HUES6 (cell line): ENCODE data around the gene INTS2.
"Not testable (repeated sequence)": the region's sequence is repeated elsewhere in the genome, so short reads cannot be mapped to it uniquely, and the experiment has no call there.

Experiments
- H3K27ac ChIP-seq: 2 replicates; pipeline ENCODE4 v1.7.0; 2013; ENCODE audit warnings: low read depth, mild to moderate bottlenecking, low read length, inconsistent platforms
- H3K27me3 ChIP-seq: 2 replicates; pipeline ENCODE4 v1.6.1; 2013; ENCODE audit warnings: low read length; ENCODE audit not compliant: control insufficient read depth, insufficient read depth
- H3K36me3 ChIP-seq: 2 replicates; pipeline ENCODE4 v1.6.1; 2013; ENCODE audit warnings: low read length; ENCODE audit not compliant: control insufficient read depth, insufficient read depth
- H3K4me1 ChIP-seq: 2 replicates; pipeline ENCODE4 v1.6.1; 2013; ENCODE audit warnings: low read length; ENCODE audit not compliant: control insufficient read depth, insufficient read depth
- H3K4me3 ChIP-seq: 2 replicates; pipeline ENCODE4 v1.5.1; 2013; ENCODE audit warnings: low read depth, low read length
- H3K9ac ChIP-seq: one replicate; pipeline ENCODE4 v1.6.1; 2013; ENCODE audit warnings: mild to moderate bottlenecking, low read length
- H3K9me3 ChIP-seq: 2 replicates; pipeline ENCODE4 v1.6.1; 2013; ENCODE audit warnings: low read depth, low read length; ENCODE audit not compliant: control insufficient read depth, insufficient read depth

INTS2 gene

GRCh38 chr17:61833536-61834193 lies 94.1 kb downstream of the INTS2 start:
- peaks cover 7% of the 10 kb centered on the region for H3K4me1 ChIP-seq
- H3K27me3 ChIP-seq = no peaks in the 10 kb centered on the region
- peak overlapping the region; percentile 62; the same call in 1 of the 2 replicates for H3K27ac ChIP-seq
- H3K9me3 ChIP-seq = peaks cover 2% of the 10 kb centered on the region; the same call in 1 of the 2 replicates
- peaks cover 5% of the 10 kb centered on the region for H3K36me3 ChIP-seq
- no peak overlapping the region for H3K9ac ChIP-seq
- no peak overlapping the region for H3K4me3 ChIP-seq

- Histone ChIP-seq H3K27ac (peak overlapping the region; percentile 62; the same call in 1 of the 2 replicates), H3K4me3 (no peak overlapping the region), H3K4me1 (peaks cover 7% of the 10 kb centered on the region), H3K9me3 (peaks cover 8% of the 10 kb centered on the region; the same call in 1 of the 2 replicates), H3K9ac (no peak overlapping the region), H3K36me3 (peaks cover 18% of the 10 kb centered on the region), H3K27me3 (no peaks in the 10 kb centered on the region)
These were observed 95.3 kb downstream of the INTS2 start for GRCh38 chr17:61832463-61832862.

- Histone ChIP-seq H3K36me3 (peaks cover 20% of the 10 kb centered on the region), H3K27ac (no peak overlapping the region), H3K27me3 (no peaks in the 10 kb centered on the region), H3K4me3 (no peak overlapping the region), H3K9me3 (peaks cover 8% of the 10 kb centered on the region; the same call in 1 of the 2 replicates), H3K9ac (no peak overlapping the region), H3K4me1 (peaks cover 7% of the 10 kb centered on the region)
These were observed 96.7 kb downstream of the INTS2 start for GRCh38 chr17:61831099-61831498.

GRCh38 chr17:61828694-61829093 lies 99.1 kb downstream of the INTS2 start:
- H3K36me3 ChIP-seq = peaks cover 20% of the 10 kb centered on the region
- no peaks in the 10 kb centered on the region for H3K27me3 ChIP-seq
- H3K9ac ChIP-seq = no peak overlapping the region
- H3K4me1 ChIP-seq = peaks cover 1% of the 10 kb centered on the region
- H3K4me3 ChIP-seq = no peak overlapping the region
- peaks cover 8% of the 10 kb centered on the region; the same call in 1 of the 2 replicates for H3K9me3 ChIP-seq
- no peak overlapping the region for H3K27ac ChIP-seq

- Histone ChIP-seq H3K4me1 (no peaks in the 10 kb centered on the region; the same call in 1 of the 2 replicates), H3K27me3 (no peaks in the 10 kb centered on the region), H3K4me3 (no peak overlapping the region), H3K9me3 (peaks cover 8% of the 10 kb centered on the region; the same call in 1 of the 2 replicates), H3K9ac (no peak overlapping the region), H3K36me3 (peaks cover 22% of the 10 kb centered on the region), H3K27ac (no peak overlapping the region)
These were observed 100.0 kb downstream of the INTS2 start for GRCh38 chr17:61827649-61828395.

GRCh38 chr17:61826866-61827265 lies 100.9 kb downstream of the INTS2 start:
- H3K4me1 ChIP-seq, H3K9ac ChIP-seq, H3K4me3 ChIP-seq, H3K27ac ChIP-seq, H3K27me3 ChIP-seq, H3K9me3 ChIP-seq: not testable (repeated sequence)
- H3K36me3 ChIP-seq = peaks cover 24% of the 10 kb centered on the region

- not testable (repeated sequence) for H3K4me1 ChIP-seq, H3K9me3 ChIP-seq, H3K27ac ChIP-seq, H3K27me3 ChIP-seq, H3K9ac ChIP-seq, H3K4me3 ChIP-seq
- H3K36me3 ChIP-seq = peaks cover 26% of the 10 kb centered on the region
These were observed 101.6 kb downstream of the INTS2 start for GRCh38 chr17:61826198-61826597.

GRCh38 chr17:61825448-61826137 lies 102.2 kb downstream of the INTS2 start:
- Histone ChIP-seq H3K27me3 (no peaks in the 10 kb centered on the region), H3K9ac (no peak overlapping the region), H3K4me1 (no peaks in the 10 kb centered on the region), H3K9me3 (peaks cover 8% of the 10 kb centered on the region; the same call in 1 of the 2 replicates), H3K4me3 (no peak overlapping the region), H3K27ac (no peak overlapping the region), H3K36me3 (peaks cover 29% of the 10 kb centered on the region)

- no peak overlapping the region for H3K9ac ChIP-seq
- H3K27ac ChIP-seq = no peak overlapping the region
- H3K4me3 ChIP-seq = no peak overlapping the region
- H3K4me1 ChIP-seq = no peaks in the 10 kb centered on the region
- H3K36me3 ChIP-seq = peaks cover 20% of the 10 kb centered on the region
- no peaks in the 10 kb centered on the region for H3K27me3 ChIP-seq
- H3K9me3 ChIP-seq = no peaks in the 10 kb centered on the region
These were observed 105.2 kb downstream of the INTS2 start for GRCh38 chr17:61822326-61823285.

- H3K36me3 ChIP-seq = peaks cover 16% of the 10 kb centered on the region; the same call in 1 of the 2 replicates
- no peaks in the 10 kb centered on the region for H3K4me1 ChIP-seq
- H3K27me3 ChIP-seq = no peaks in the 10 kb centered on the region
- H3K4me3 ChIP-seq = no peak overlapping the region
- H3K9ac ChIP-seq = no peak overlapping the region
- no peaks in the 10 kb centered on the region for H3K9me3 ChIP-seq
- no peak overlapping the region for H3K27ac ChIP-seq
These were observed 106.1 kb downstream of the INTS2 start for GRCh38 chr17:61821655-61822054.
